NCI-H1436 (cell line): Measurements from ENCODE around the gene HOXA2.

Experiments used
- DNase-seq: peaks from one replicate; lab custom pipeline; 2025; lab: John Stamatoyannopoulos, UW

Gene HOXA2

GRCh38 chr7:27141137-27141922 lies 38.8 kb upstream of the HOXA2 start:
- DNase-seq = no peak

DNA sequence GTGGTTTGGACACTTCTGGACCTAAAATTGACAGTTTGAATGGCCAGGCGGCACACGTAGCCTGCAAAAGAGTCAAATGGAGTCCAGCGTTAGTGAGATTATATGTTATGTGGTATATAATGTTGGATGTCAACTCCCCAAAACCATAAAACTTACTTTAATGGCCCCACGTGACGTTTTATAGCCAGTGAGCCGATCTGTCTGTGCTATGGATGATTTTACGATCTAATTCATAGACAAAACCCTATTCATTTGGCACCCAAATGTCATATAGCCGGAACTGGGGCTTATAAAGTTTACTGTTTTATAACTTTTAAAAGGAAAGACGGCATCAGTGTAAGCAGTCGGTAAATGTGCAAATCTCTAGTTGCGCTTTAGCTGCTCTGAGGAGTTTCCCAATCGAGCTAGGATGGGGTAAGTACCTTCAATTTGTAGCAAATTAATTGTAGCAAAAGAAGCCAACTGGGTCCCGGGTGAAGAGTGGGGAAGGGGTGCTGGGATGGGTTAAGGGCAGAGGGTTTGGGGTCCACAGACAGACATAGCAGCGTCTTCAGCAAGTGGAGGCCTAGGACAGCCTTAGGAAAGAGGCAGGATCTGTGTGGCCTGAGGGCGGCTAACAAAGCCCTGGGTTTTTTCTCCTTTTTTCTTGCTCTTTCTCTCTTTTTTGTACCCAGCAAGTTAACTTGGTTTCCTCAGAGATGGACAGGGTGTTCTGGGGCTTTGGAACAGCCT lies 37.8 kb upstream of the HOXA2 start:
- no peak for DNase-seq

DNA sequence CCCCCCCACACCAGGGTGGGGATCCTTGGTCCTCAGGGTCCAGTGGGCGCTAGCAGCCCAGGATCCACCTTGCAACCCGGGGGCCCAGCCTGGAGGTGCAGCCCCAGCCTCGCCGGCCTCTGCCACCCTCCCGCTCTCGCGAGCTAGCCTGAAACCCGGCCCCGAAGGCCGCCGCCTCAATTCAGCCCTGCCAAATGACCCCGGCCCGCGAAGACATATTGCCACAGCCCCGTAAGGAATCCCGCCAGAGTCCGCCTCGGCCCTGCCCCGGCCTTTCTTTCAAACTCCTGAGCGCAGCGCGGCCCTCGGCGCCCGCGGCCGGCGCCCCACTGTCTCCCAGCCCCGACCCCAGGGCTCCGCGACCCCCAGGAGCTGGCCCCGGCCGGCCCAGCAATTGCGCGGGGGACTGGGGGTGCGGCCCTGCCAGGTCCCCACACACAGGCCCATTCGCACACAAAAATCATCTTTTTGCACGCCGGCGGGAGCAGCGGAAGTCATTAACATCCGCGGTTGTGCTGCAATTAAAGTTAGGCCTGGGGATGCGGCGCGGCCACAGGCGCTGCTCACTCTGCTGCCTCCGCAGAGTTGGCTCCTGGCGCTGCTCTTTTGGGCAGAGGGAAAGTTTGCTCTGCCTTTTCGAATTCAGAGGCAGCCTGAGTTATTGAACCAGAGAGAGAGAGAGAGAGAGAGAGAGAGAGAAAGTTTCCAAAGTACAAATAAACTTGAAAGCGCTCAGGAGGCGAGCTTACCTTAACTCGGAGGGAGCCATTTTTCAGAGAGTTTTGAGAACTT lies 37.0 kb upstream of the HOXA2 start:
- DNase-seq = no peak

DNA sequence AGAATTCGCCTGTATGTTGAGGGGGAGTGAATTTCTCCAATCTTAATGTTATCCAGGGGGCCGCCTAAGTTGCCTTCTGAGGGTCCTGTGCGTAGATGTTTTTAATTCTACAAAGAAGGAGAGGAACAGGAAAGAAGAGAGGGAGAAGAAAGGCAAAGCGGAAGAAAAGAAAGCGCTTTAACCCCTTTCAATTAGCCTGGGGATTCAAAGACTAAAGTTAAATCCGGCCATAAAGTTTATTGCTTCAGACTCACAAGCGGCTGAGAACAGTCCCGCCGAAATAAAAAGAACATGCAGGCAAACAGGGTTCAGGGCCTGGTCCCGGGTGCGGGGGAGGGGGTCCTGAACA lies 36.5 kb upstream of the HOXA2 start:
- DNase-seq = no peak

- DNase-seq = no peak
These were observed 36.0 kb upstream of the HOXA2 start for GRCh38 chr7:27138472-27138871.

DNA sequence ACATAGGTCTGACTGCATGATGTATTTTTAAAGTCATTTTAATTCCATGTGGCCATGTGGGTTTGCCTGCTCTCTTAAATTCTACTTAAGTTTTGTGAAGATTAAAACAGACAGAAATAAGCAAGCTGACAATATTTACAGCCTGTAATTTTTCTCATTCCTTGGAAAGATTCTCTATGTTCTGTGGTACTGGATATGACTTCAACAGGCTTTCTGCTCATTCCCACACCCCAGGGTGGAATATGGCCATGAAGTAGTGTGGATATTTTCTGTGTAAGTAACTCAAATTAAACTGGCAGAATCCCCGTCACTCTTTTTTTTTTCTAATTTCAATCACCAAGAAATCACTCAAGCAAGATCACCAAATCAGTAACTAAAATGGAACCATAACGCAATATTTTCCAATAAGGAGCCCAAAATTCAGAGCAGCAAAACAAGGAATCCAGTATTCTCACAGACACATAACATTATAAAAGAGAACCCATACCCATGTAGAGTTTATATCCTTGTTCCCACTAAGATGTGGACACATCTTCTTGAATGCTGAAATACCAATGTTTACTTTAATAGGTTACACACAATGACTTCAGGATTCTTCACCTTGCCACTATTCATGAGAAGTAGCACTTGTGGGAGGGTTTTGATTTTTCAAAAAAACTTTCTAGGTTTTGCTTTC lies 35.3 kb upstream of the HOXA2 start:
- no peak for DNase-seq

- no peak for DNase-seq
These were observed 31.9 kb upstream of the HOXA2 start for GRCh38 chr7:27134392-27134791.

DNA sequence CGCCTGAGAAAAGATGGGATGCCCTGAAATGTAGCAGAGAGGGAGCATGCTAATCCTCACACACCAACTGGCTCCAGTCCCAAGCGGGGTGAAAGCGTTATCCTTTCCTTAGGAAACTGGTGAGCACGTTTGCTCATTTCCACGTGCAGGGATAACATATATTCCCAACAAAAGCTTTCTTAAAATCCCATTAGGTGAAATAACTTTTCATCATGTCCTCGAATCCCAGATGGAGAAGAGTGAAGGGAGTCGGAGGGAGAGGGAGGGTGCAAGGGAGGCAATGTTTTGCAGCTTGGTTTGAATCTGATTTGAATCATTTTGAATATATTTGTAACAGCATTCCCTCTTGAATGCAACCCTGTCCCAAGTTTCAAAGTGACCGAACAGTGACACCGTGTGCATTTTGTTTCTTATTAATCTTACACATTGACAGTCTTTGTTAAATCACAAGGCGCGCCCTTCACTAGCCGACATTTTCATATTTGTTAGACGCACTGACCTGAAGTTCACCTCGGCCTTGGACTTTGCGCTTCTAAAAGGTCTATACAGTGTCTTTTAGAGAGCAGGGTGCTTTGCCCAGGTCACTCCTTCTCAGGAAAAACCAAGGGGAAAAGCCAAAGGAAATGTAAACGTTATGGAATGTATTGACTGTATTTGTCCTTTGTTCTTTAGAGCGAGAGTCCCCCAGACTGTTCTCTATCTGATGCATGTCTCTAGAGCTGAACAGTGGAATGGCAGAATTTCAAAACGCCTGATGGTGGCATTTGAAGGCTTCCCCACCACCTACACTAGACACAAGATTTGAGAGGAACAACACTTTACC lies 31.1 kb upstream of the HOXA2 start:
- DNase-seq = no peak

DNA sequence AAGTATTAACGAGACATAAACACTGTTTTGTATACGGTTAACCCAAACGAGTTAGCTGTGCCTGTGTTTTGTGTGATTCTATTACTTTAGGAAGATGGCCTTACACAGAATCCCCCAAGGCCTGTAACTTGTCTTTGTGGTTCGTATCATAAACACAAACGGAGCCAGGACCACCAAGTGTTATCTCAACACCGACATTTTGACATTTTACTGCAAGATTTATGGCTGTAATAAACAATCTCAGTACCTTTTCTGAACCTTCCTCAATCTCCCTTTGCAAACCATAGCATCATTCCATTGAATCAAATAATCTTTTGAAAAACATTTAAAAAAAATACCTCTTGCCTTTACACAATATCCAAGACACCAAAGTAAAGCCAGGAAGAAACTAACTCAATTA lies 30.5 kb upstream of the HOXA2 start:
- no peak for DNase-seq

DNA sequence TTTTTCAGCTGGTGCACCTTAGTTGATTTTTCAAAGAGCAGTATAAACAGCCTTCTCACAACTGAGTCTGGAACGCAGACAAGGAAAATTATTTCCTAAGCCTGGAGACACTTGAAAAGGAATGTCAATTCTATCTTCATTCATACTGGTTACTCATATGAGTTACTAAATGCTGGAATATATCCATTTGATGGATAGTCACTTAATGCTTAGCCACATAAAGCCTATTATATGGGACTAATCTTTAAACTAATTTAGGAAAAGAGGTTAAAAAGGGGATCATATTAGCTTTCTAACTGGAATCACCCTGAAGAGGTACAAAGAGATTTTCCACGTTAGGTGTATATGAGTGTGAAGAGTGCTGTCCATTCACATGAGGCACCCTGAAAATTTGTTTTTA lies 29.7 kb upstream of the HOXA2 start:
- DNase-seq = no peak

DNA sequence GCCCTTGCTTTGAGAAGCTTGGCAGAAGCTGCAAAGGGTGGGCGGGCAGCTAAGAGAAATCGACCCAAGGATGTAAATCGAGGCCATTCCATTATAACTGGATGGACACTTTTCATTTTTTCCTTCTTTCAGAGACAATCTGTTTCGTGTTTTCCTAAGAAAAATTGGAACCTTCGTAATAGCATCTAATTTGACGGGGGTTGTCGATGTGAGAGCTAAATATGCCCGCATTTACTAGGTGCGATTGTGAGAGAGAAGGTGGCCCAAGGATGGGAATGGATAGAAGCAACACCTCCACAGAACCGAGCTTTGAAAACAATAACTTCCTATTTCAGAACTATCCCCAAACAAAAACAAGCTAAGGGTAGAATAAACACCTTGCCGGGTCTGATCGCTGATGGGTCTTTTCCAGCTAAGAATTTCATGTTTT lies 28.9 kb upstream of the HOXA2 start:
- DNase-seq = no peak

DNA sequence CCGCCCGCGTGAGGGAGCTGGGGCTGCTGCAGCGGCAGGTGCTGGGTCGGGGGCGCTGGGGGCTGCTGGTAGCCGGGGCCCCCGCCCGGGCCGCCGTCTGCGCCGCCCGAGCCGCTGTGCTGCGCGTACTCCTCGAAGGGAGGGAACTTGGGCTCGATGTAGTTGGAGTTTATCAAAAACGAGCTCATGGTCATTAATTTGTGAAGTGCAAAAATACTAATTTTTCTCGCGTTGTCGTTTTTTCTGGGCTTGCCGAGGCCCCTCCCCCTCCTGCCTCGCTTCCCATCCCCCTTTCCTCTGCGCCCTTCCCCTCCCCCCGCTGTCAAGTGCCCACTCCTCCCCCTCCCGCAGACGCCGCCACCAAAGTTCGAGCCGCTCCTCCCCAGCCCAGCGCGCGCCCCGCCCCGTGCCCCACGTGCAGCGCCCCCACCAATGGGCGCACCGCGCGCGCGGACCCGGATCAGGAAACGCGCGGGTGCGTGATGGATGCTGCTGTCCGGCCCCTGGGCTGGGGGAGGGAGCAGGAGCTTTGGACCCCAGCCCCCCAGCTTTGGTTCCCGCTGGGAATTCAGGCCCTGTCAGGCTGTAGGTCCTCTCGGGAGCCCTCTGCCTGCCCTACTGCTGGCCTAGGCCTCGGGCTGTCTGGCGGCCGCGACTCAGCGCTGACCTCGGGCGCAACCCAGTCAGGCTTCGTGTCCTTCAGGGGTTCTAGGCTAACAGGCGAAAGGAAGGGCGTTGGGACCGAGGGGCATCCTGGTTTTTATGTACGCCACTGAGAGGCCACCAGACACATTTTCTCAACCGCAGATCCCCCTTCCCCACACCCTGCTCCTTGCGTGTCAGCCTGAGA lies 28.3 kb upstream of the HOXA2 start, which contains the start of gene HOXA4:
Gene HOXA4, minus strand, starts transcription at position 218 of the 850 bp plus-strand sequence. Its CDS starts 24 bp downstream, at position 194.
- peak; percentile 74 for DNase-seq

GRCh38 chr7:27129729-27130539 lies 27.5 kb upstream of the HOXA2 start:
- DNase-seq = no peak

DNA sequence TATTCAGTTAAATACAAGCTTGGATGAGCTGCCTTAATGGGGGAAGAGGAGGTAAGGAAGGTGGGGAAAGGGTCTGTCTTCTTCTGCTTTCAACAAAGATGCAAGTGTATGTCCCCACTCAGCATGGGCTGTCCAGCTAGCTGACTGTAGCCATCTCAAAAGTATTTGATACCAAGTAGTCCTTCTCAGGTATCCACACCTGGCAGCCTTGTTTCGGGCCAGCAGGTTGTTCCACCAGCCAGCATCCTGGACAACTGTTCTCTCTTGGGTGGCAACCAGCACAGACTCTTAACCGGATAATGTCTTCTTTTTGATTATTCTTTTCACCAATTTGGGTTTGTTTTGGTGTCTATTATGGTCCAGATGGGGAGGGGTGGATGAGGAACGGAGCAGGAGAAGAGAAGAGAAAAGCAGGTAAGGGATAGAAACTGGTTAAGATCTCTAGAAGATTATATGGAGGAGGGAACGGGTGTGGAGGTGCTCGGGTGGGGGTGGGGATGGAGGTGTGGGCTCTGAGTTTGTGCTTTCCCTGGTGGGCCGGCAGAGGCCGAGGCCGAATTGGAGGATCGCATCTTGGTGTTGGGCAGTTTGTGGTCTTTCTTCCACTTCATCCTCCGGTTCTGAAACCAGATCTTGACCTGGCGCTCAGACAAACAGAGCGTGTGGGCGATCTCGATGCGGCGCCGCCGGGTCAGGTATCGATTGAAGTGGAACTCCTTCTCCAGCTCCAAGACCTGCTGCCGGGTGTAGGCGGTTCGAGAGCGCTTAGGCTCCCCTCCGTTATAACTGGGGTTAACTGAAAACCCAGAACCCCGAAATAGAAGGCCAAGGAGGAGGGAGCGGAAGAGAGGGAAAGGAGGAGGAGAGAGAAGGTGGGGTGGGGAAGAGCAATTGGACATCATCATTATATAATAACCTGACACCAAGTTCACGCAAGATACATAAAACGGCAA lies 26.6 kb upstream of the HOXA2 start:
- no peak for DNase-seq

- no peak for DNase-seq
These were observed 25.6 kb upstream of the HOXA2 start for GRCh38 chr7:27128034-27128433.

DNA sequence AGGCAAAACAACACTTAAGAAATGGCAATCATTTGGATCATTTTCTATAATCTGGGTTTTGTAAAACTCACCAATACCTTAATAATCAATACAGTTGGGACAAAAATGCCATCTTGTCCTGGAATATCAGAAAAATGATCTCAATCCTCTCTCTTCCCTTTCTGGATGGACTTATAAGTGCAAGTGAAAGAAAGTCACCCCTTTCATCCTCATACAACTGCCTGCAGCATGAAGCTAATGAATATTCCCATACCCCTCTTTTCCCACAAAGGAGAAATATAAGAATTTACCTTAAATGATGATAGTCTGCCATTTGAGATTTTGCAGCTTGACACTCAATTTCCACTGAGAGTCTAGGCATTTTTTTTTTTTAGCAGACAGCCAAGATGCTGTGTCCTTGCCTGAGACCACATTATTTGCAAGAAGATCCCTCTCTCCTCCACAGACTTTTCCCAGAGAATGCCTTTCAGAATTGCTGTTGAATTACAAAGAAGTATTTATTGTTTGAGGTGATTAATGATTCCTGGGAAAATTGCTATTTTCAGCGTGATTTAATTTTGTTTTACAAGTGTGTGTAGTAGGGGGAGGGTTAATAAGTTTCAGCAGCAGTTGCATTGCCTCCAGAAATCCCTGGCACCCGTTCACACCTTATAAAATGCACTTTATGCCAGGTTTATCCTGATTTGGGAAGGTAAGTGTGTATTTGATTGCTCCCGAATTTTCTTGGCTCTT lies 24.3 kb upstream of the HOXA2 start:
- no peak for DNase-seq

DNA sequence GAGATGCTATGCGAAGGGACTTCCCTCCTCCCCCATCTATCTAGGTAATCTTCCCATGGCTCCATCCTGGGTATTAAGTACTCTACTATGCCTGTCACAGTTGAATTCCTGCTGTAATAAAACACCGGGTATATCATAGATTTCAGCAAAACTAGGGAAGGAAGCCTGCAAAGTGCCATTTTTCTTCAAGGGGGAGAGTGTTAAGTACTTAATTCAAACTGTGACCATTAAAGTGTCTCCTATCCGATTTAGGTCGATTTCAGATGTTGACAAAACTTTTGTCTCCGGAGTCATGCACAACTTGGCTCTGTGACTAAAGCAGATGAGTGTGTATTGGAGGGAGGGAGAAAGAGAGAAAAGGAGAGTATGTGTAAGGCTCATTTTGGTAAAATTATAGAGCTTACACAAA lies 23.5 kb upstream of the HOXA2 start:
- no peak for DNase-seq
